Rectal smooth muscle tissue (tissue), 1 donor: ENCODE measurements around the gene MIGA2.

Source experiments
- H3K27ac ChIP-seq: one replicate; pipeline ENCODE4 v1.7.0; 2013; ENCODE audit warnings: low read depth, low read length, inconsistent platforms
- H3K27me3 ChIP-seq: one replicate; pipeline ENCODE4 v1.7.0; 2013; ENCODE audit warnings: low read length; ENCODE audit not compliant: control insufficient read depth, insufficient read depth
- H3K36me3 ChIP-seq: one replicate; pipeline ENCODE4 v1.7.0; 2013; ENCODE audit warnings: low read length; ENCODE audit not compliant: control insufficient read depth, insufficient read depth
- H3K4me1 ChIP-seq: one replicate; pipeline ENCODE4 v1.7.0; 2013; ENCODE audit warnings: low read length; ENCODE audit not compliant: control insufficient read depth, insufficient read depth
- H3K4me3 ChIP-seq: one replicate; pipeline ENCODE4 v1.7.0; 2013; ENCODE audit warnings: low read length
- H3K9ac ChIP-seq: one replicate; pipeline ENCODE4 v1.7.0; 2013; ENCODE audit warnings: low read length

The MIGA2 gene

DNA sequence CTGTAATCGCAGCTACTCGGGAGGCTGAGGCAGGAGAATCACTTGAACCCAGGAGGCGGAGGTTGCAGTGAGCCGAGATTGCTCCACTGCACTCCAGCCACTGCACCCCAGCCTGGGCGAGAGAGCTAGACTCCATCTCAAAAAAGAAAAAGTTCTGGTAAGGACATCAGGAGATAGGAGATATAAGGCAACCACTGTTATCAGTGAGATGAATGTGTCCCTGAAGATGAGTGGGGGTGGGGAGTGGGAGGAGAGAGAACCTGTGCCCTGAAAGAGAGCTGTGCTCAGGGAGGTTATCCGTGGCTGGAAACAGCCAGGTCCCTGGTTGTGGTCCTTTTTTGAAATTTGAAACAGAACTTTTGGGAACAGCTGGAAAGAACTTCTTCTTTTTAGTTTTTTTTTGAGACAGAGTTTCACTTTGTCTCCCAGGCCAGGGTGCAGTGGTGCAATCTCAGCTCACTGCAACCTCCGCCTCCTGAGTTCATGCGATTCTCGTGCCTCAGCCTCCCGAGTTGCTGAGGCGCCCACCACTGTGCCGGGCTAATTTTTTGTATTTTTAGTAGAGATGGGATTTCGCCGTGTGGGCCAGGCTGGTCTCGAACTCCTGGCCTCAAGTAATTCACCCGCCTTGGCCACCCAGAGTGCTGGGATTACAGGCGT is 77.3 kb downstream of the MIGA2 start:
- no peak overlapping the region for H3K27ac ChIP-seq

GRCh38 chr9:129118799-129119198 is 82.4 kb downstream of the MIGA2 start:
- H3K9ac ChIP-seq: no peak overlapping the region
- H3K36me3 ChIP-seq: peaks cover 12% of the 10 kb centered on the region
- H3K4me1 ChIP-seq: no peaks in the 10 kb centered on the region
- H3K27me3 ChIP-seq: no peaks in the 10 kb centered on the region
- no peak overlapping the region for H3K27ac ChIP-seq
- H3K4me3 ChIP-seq: no peak overlapping the region

More for the DNA sequence above, 77.3 kb downstream of the MIGA2 start:
- no peak overlapping the region for H3K9ac ChIP-seq
- H3K27me3 ChIP-seq: no peaks in the 10 kb centered on the region
- H3K4me1 ChIP-seq: peaks cover 8% of the 10 kb centered on the region
- no peak overlapping the region for H3K4me3 ChIP-seq
- no peaks in the 10 kb centered on the region for H3K36me3 ChIP-seq

DNA sequence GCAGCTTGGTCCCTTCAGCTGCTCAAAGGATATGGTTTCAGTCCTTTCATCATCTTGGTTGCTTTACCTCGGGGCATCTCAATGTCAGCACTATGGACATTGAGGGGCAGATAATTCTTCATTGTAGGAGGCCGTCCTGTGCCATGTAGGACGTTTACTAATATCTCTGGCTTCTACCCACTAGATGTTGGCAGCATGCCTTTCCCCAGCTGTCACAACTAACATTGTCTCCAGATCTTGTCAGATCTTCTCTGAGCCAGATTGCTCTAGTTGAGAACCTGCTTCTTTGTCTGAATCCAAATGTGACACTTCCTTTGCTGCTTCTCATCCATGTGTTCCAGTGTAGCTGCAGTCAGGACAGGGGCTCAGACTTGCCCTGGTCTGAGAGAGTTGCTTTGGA is 85.1 kb downstream of the MIGA2 start:
- H3K9ac ChIP-seq: no peak overlapping the region
- H3K4me1 ChIP-seq: no peaks in the 10 kb centered on the region
- H3K36me3 ChIP-seq: peaks cover 15% of the 10 kb centered on the region
- H3K27ac ChIP-seq: no peak overlapping the region
- no peak overlapping the region for H3K4me3 ChIP-seq
- H3K27me3 ChIP-seq: no peaks in the 10 kb centered on the region
